Measurements from ENCODE around the gene SMIM23. TPM values are rescaled to one million over a fixed set of nuclear protein-coding genes. Genes with fewer than 3 reads are reported as not detected.

The SMIM23 gene
- total RNA-seq, 1 donor from 2014 or later, result not detected

DNA sequence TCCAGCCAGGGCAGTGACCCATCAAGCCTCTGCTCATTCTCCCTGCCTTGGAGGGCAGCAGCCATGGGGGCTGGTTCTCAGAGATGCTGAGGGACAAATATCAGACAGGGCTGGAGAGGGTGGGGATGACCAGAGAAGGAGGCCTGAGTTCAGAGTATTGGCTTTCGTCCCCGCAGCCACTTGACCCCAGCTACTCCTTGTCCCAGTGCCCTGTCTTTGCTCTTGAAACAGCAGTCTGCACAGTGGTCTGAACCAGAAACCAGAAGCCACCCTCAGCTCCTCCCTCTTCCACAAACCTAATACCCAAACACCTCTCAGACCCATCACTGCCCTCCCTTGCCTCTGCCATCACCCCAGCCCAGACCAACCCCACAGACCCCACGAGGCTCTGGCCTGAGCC, 36.3 kb upstream of the SMIM23 start:
- POLR2A ChIA-PET, result no interaction called here
- H3K4me3 Mint-ChIP-seq, result no peak overlapping the region
- no peaks in the 10 kb centered on the region for H3K9me3 Mint-ChIP-seq
- ATAC-seq (ENCODE audit: low read depth) (no peak), DNase-seq (no peak)
- TF ChIP-seq, protein P1, sequence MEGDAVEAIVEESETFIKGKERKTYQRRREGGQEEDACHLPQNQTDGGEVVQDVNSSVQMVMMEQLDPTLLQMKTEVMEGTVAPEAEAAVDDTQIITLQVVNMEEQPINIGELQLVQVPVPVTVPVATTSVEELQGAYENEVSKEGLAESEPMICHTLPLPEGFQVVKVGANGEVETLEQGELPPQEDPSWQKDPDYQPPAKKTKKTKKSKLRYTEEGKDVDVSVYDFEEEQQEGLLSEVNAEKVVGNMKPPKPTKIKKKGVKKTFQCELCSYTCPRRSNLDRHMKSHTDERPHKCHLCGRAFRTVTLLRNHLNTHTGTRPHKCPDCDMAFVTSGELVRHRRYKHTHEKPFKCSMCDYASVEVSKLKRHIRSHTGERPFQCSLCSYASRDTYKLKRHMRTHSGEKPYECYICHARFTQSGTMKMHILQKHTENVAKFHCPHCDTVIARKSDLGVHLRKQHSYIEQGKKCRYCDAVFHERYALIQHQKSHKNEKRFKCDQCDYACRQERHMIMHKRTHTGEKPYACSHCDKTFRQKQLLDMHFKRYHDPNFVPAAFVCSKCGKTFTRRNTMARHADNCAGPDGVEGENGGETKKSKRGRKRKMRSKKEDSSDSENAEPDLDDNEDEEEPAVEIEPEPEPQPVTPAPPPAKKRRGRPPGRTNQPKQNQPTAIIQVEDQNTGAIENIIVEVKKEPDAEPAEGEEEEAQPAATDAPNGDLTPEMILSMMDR (IDR thresholded peaks at IDR 0.05), result no peak
- H3K36me3 Mint-ChIP-seq (ENCODE audit: low read depth), result no peaks in the 10 kb centered on the region
- no peak overlapping the region for H3K27ac Mint-ChIP-seq
- no peaks in the 10 kb centered on the region for H3K4me1 Mint-ChIP-seq
- intact Hi-C loops (cut with micrococcal nuclease), result no loop called here
- no peaks in the 10 kb centered on the region for H3K27me3 Mint-ChIP-seq
- CTCF ChIA-PET, result no interaction called here

DNA sequence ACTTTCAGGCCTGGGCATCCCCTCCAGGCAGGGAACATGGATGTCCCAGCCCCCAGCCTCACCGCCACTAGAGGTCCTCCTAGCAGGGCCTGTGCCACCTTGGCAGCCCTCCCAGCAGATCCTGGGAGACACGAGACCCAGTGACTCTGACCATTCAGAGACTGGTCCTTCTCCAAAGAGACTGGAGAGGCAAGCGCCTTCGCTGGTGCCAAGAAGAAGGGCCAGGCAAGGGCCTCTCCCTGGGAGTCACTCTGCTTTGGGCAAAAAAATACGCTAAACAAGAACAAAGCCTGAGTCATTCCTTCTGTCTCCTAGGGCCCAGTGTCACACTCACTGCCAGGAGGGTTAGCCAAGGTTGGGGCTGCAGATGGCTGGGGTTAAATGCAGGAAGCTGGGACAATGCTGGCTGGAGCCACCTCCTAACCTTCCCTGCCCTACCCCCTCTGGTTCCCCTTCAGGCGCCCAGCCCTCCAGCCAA, 35.3 kb upstream of the SMIM23 start:
- no peak for DNase-seq
- intact Hi-C loops (cut with micrococcal nuclease), result no loop called here
- no peak for ATAC-seq (ENCODE audit: low read depth)
- H3K36me3 Mint-ChIP-seq (ENCODE audit: low read depth), result no peaks in the 10 kb centered on the region
- H3K27me3 Mint-ChIP-seq, result no peaks in the 10 kb centered on the region
- CTCF ChIA-PET, result no interaction called here
- H3K27ac Mint-ChIP-seq, result no peak overlapping the region
- no peaks in the 10 kb centered on the region for H3K4me1 Mint-ChIP-seq
- POLR2A ChIA-PET, result no interaction called here
- H3K9me3 Mint-ChIP-seq, result no peaks in the 10 kb centered on the region
- TF ChIP-seq, protein P1 (IDR thresholded peaks at IDR 0.05), result no peak
- no peak overlapping the region for H3K4me3 Mint-ChIP-seq

DNA sequence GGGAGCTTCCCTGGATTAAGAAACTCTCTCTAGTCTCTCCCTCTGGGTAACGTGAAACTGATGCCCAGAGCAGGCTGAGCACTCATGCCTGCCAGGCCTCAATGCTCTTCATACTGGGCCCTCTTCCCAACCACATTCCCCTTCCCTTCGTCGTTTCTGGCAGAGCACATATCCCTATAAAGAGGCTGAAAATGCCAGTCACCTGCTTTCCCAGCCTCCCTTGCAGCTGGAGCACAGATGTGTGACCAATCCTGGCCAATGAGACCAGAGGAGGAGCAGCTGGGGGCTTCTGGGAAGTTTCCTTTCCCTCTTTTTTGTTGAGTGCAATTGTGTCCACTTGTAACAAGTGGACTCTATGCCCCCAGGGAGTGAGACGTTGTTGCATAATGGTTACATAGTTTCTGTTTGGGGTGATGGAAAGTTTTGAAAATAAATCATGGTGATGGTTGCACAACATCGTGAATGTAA, 30.2 kb upstream of the SMIM23 start:
- intact Hi-C loops (cut with micrococcal nuclease), result no loop called here
- POLR2A ChIA-PET, result no interaction called here
- Mint-ChIP-seq H3K27me3 (no peaks in the 10 kb centered on the region), H3K4me3 (no peak overlapping the region), H3K36me3 (ENCODE audit: low read depth) (no peaks in the 10 kb centered on the region), H3K27ac (no peak overlapping the region), H3K9me3 (no peaks in the 10 kb centered on the region), H3K4me1 (no peaks in the 10 kb centered on the region)
- TF ChIP-seq, protein P1 (IDR thresholded peaks at IDR 0.05), result no peak
- DNase-seq, result no peak
- CTCF ChIA-PET, result no interaction called here
- no peak for ATAC-seq (ENCODE audit: low read depth)

DNA sequence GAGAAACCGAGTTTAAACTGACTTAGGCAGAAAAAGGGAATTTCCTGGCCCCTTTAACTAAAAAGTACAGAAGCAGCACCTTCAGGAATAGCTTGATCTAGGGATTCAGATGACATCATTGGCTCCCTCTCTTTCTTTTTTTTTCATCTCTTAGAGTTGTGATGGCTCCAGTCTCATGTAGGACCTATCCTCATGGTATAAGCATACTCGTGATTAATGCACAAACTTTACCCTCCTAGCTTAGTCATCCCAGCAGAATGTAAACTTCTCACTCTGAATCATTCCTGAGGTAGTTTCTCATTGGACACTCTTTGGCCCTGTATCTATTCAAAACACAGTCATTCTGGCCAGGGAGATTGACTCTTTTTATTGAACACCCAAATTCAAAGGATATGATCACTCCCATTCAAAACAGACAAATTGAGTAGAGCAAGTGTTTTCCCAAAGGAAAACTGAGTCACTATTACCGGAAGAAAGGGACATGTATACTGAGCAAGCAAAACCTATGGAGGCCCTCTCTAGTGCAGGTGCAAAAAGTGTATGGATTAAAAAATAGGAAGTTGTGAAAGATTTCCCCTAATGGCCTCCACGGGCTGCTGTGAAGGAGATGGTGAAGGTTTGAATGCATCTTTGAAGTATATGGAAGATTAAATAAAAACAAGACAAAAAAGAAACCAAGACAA, 27.6 kb upstream of the SMIM23 start:
- Mint-ChIP-seq H3K27ac (no peak overlapping the region), H3K4me1 (no peaks in the 10 kb centered on the region), H3K27me3 (peaks cover 2% of the 10 kb centered on the region), H3K9me3 (no peaks in the 10 kb centered on the region), H3K4me3 (no peak overlapping the region), H3K36me3 (ENCODE audit: low read depth) (no peaks in the 10 kb centered on the region)
- ChIA-PET POLR2A (no interaction called here), CTCF (no interaction called here)
- ATAC-seq (ENCODE audit: low read depth) (no peak), DNase-seq (no peak)
- TF ChIP-seq, protein P1 (IDR thresholded peaks at IDR 0.05), result no peak
- intact Hi-C loops (cut with micrococcal nuclease), result no loop called here

DNA sequence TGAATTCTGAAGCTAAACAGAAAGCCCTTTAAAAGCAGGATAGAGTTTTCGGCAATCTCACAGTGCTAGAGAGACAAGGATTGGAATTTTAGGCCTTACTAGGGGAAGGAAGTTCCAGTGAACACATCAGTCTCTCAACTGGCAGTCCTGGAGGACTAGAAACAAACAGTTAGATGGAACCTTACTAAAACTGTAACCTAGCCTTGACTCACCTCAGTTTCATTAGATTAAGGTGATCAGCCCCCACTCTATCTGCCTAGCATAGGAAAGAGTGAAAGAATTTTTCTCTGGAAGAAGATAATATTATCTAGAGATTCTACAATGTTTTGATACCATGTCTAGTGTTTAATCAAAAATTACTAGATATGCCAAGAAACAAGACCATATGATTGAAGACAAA, 25.8 kb upstream of the SMIM23 start:
- TF ChIP-seq, protein P1 (IDR thresholded peaks at IDR 0.05), result no peak
- ATAC-seq (ENCODE audit: low read depth) (no peak), DNase-seq (no peak)
- intact Hi-C loops (cut with micrococcal nuclease), result no loop called here
- Mint-ChIP-seq H3K4me1 (no peaks in the 10 kb centered on the region), H3K4me3 (no peak overlapping the region), H3K9me3 (no peaks in the 10 kb centered on the region), H3K27ac (no peak overlapping the region), H3K27me3 (peaks cover 6% of the 10 kb centered on the region), H3K36me3 (ENCODE audit: low read depth) (no peaks in the 10 kb centered on the region)
- POLR2A ChIA-PET, result no interaction called here
- CTCF ChIA-PET, result no interaction called here
